Lung (tissue), 16 donors: Measurements from ENCODE around the gene DPRX. TPM values are rescaled to one million over a fixed set of nuclear protein-coding genes. Genes with fewer than 3 reads are reported as not detected.

ENCODE experiments used
- ATAC-seq: fragments of 200-7000 bp; cut with Tn5 transposase; one replicate; pipeline ENCODE4 v1.9.1; 2020; ENCODE audit warnings: moderate number of reproducible peaks; ENCODE audit not compliant: insufficient read depth, low FRiP score
- DNase-seq, 3 donors: peaks; one replicate each; pipeline ENCODE4 v3.0.0-alpha.2; 2013 to 2017
- H3K27ac ChIP-seq, 2 donors: one replicate each; pipeline ENCODE4 v1.5.1; 2013; ENCODE audit warnings: mild to moderate bottlenecking in 2 of 2, moderate library complexity in 2 of 2, control low read depth in 1 of 2, inconsistent platforms in 1 of 2, low read depth in 1 of 2, low read length in 1 of 2
- H3K27me3 ChIP-seq, 3 donors: one replicate each; pipeline ENCODE4 v1.5.1; 2013; ENCODE audit warnings: low read length in 2 of 3; ENCODE audit not compliant: control insufficient read depth in 3 of 3, insufficient read depth in 3 of 3
- H3K36me3 ChIP-seq, 4 donors: one replicate each; pipeline ENCODE4 v1.5.1; 2013; ENCODE audit warnings: low read length in 4 of 4, mild to moderate bottlenecking in 1 of 4, moderate library complexity in 1 of 4; ENCODE audit not compliant: control insufficient read depth in 4 of 4, insufficient read depth in 4 of 4
- H3K4me1 ChIP-seq, 5 donors: one replicate each; pipeline ENCODE4 v1.5.1; 2013; ENCODE audit warnings: low read length in 5 of 5, mild to moderate bottlenecking in 2 of 5, moderate library complexity in 1 of 5; ENCODE audit not compliant: control insufficient read depth in 5 of 5, insufficient read depth in 5 of 5
- H3K4me3 ChIP-seq: one replicate; pipeline ENCODE4 v1.5.1; 2013; ENCODE audit warnings: mild to moderate bottlenecking, control low read depth, moderate library complexity
- H3K9ac ChIP-seq, 2 donors: one replicate each; pipeline ENCODE4 v1.5.1; 2013; ENCODE audit warnings: low read length in 2 of 2, control low read depth in 1 of 2; ENCODE audit not compliant: insufficient read depth in 1 of 2
- H3K9me3 ChIP-seq, 4 donors: one replicate each; pipeline ENCODE4 v1.5.1; 2013; ENCODE audit warnings: low read length in 3 of 4, mild to moderate bottlenecking in 1 of 4, moderate library complexity in 1 of 4; ENCODE audit not compliant: control insufficient read depth in 4 of 4, insufficient read depth in 3 of 4
- WGBS, 2 donors: extraction: QIAGEN DNeasy Blood & Tissue Kit; methylation state at CpG; one replicate each; pipeline ENCODE4 v1.1.7; 2013; 5-methylcytosine and 5-hydroxymethylcytosine counted together
- long read RNA-seq, 5 donors: transcript quantifications; one replicate each; lab custom pipeline, GENCODE V29; 2026
- polyA plus RNA-seq, 2 donors: library from polyadenylated mRNA; stranded (reverse); fragments of 200-250 nt; gene quantifications; one replicate each; pipeline ENCODE4 v1.2.1, GENCODE V29; 2013
- total RNA-seq, 2 donors: library from RNA; depleted of rRNA in 1 of 2; stranded (reverse); fragments of >200 nt in 1 of 2; gene quantifications; one replicate each; pipeline ENCODE4 v1.2.1, GENCODE V29; 2014 to 2021
- TF ChIP-seq, protein P1 (sequence below): IDR thresholded peaks from 2 replicates; pipeline ENCODE4 v1.5.1; 2012; ENCODE audit warnings: mild to moderate bottlenecking; ENCODE audit errors: control extremely low read depth, extremely low read depth
- donor health status: control.
- donor health status: control.
- donor health status: Bipolar disorder and iron deficiency.
- donor health status: healthy.
- donor health status: DM: yes; HTN: yes; CAD: no.

The DPRX gene, protein sequence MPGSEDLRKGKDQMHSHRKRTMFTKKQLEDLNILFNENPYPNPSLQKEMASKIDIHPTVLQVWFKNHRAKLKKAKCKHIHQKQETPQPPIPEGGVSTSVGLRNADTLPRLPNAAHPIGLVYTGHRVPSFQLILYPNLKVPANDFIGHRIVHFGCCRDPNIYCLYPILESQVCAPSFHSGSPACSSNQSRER
- total RNA-seq, result not detected
- polyA plus RNA-seq, result under 1 TPM in 1 of 2 donors, not detected in 1; 0.17 TPM
- long read RNA-seq, donor 1, result 0 reads
- long read RNA-seq, donor 2, result 0 reads
- long read RNA-seq, donor 3, result 0 reads
- long read RNA-seq, donor 4, result 0 reads
- long read RNA-seq, donor 5, result 0 reads

- no peak for DNase-seq
These were observed at the start of gene DPRX for GRCh38 chr19:53631949-53632407. TSS of gene DPRX (plus strand) at chr19:53631999. CDS start at chr19:53632107, 108 bp downstream.

GRCh38 chr19:53583181-53583580, 48.6 kb upstream of the DPRX start:
- WGBS, 2 donors, result 95 to 96% methylated on average over 3 of the region's 3 CpGs
- Histone ChIP-seq H3K27me3 (no peaks in the 10 kb centered on the region), H3K9me3 (peaks cover 0 to 16% (median 1%) of the 10 kb centered on the region in 4 donors), H3K27ac (no peak overlapping the region), H3K4me1 (no peaks in the 10 kb centered on the region), H3K4me3 (no peak overlapping the region), H3K36me3 (peaks cover under 1 to 12% (median 1%) of the 10 kb centered on the region in 4 donors), H3K9ac (no peak overlapping the region)
- ATAC-seq (no peak), DNase-seq (no peak)
- TF ChIP-seq, protein P1, sequence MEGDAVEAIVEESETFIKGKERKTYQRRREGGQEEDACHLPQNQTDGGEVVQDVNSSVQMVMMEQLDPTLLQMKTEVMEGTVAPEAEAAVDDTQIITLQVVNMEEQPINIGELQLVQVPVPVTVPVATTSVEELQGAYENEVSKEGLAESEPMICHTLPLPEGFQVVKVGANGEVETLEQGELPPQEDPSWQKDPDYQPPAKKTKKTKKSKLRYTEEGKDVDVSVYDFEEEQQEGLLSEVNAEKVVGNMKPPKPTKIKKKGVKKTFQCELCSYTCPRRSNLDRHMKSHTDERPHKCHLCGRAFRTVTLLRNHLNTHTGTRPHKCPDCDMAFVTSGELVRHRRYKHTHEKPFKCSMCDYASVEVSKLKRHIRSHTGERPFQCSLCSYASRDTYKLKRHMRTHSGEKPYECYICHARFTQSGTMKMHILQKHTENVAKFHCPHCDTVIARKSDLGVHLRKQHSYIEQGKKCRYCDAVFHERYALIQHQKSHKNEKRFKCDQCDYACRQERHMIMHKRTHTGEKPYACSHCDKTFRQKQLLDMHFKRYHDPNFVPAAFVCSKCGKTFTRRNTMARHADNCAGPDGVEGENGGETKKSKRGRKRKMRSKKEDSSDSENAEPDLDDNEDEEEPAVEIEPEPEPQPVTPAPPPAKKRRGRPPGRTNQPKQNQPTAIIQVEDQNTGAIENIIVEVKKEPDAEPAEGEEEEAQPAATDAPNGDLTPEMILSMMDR, result no peak

More at GRCh38 chr19:53631949-53632407, at the start of gene DPRX:
- Histone ChIP-seq H3K9me3 (peaks cover 0 to 5% (median 0%) of the 10 kb centered on the region in 4 donors), H3K36me3 (no peaks in the 10 kb centered on the region), H3K9ac (no peak within 1 kb of the TSS), H3K4me3 (no peak within 1 kb of the TSS), H3K27ac (no peak within 1 kb of the TSS), H3K4me1 (no peaks in the 10 kb centered on the region), H3K27me3 (no peaks in the 10 kb centered on the region)
- WGBS, 2 donors, result 90 to 92% methylated on average over 17 of the region's 17 CpGs
- no peak for ATAC-seq
- TF ChIP-seq, protein P1, result no peak

DNA sequence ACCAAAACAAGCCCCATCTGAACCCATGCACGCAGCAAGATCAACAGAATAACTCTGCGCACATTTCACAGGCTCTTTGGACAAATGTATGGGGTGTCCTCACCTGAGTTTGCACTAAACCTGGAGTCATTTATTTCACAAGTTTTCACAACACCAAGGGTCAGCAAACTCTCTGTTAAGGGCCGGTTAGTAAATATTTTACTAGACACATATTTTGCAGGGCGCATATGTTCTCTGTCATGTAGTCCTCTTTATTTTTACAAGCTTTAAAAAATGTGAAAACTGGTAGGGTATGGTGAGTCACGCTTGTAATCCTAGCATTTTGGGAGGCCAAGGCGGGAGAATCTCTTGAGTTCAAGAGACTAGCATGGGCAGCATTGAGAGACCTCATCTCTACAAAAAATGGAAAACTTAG, 45.5 kb upstream of the DPRX start:
- Histone ChIP-seq H3K9ac (no peak overlapping the region), H3K36me3 (no peaks in the 10 kb centered on the region), H3K27me3 (no peaks in the 10 kb centered on the region), H3K4me3 (no peak overlapping the region), H3K9me3 (peaks cover 0 to 5% (median 0%) of the 10 kb centered on the region in 4 donors), H3K27ac (no peak overlapping the region), H3K4me1 (no peaks in the 10 kb centered on the region)
- TF ChIP-seq, protein P1, result no peak
- DNase-seq (no peak), ATAC-seq (no peak)
- 92 to 93% methylated on average over 6 of the region's 6 CpGs for WGBS, 2 donors
